Measurements from ENCODE around the gene DMRT2. TPM values are rescaled to one million over a fixed set of nuclear protein-coding genes. Genes with fewer than 3 reads are reported as not detected.

Gene DMRT2
- polyA plus RNA-seq (ENCODE audit: insufficient read length in 10 of 10): 10 to 100 TPM; 22.1 to 40.9 (median 30.8) TPM
- long read RNA-seq, donor 1, partial matches to known transcripts: 0 of 6 reads
- long read RNA-seq, donor 1, other reads (novel, unspliced or antisense): 0 of 6 reads
- long read RNA-seq, donor 2, partial matches to known transcripts: 7 of 10 reads
- long read RNA-seq, donor 2, other reads (novel, unspliced or antisense): 0 of 10 reads
- long read RNA-seq, donor 3: 0 reads
- long read RNA-seq, donor 4: 0 reads
- long read RNA-seq, donor 5, partial matches to known transcripts: 0 of 4 reads
- long read RNA-seq, donor 5, other reads (novel, unspliced or antisense): 0 of 4 reads
- long read RNA-seq, donor 6, partial matches to known transcripts: 0 of 1 reads
- long read RNA-seq, donor 6, other reads (novel, unspliced or antisense): 0 of 1 reads
- long read RNA-seq, donor 7, partial matches to known transcripts: 5 of 10 reads
- long read RNA-seq, donor 7, other reads (novel, unspliced or antisense): 0 of 10 reads
- long read RNA-seq, donor 8, partial matches to known transcripts: 0 of 1 reads
- long read RNA-seq, donor 8, other reads (novel, unspliced or antisense): 0 of 1 reads
- long read RNA-seq, donor 9, partial matches to known transcripts: 0 of 1 reads
- long read RNA-seq, donor 9, other reads (novel, unspliced or antisense): 0 of 1 reads

DNA sequence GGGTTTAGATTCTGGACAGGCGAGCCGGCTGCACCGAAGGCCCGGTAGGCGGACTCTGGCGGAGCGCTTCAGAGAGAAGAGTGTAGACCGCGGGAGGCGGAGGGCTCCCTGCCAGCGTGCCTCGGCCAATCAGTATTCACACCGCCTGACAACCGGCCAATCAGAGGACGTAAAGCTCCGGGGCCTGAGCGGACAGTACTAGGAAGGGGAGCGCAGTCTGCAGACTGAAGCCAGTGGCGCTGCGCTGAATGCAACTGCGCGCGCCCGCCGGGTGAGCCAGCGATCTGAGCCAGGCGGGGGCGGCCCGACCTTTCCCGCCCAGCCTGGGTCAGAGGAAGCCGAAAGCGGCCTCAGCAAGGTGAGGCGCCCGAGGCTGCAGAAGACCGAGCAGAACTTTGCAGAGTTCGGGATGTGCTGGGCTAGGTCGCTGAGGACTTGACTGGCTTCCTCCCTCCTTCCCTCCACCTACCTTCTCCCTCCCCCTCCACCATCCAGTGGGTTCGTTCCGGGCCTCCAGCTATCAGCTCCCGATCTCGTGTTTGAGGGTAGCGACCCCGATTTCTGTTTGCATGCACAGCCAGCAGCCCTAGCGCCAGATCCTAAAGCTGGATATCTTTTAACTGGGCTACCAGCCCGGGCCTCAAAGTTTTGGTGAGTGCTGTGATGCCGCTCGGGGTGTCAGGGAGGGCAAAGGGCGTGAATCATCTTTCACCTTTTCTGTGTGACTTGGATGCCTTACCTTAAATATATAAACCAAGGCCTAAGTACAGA lies at the start of gene DMRT2:
Gene DMRT2 (plus strand): TSS at position 233 of the 771 bp plus-strand sequence. CDS start 1,257 bp downstream, outside the sequence.
- DNase-seq: peak; percentile 96 to 99 (median 98)

DNA sequence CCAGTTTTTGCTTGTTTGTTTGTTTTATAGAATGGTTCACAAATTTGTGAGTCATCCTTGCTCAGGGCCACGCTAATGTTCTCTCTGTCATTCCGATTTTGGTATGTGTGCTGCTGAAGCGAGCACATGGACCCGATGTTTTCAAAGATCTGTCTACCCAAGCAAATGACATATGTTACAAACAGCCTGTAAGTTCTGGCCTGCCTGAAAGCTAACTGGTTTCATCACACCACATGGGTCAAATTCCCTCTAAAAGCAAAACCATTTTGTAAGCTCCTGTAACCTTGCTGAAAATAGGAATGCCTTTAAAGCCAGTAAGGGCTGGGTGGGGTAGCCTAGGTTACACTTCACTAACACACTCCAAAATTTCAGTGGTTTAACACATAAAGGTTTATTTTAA lies 48.3 kb upstream of the DMRT2 start:
- DNase-seq: no peak

DNA sequence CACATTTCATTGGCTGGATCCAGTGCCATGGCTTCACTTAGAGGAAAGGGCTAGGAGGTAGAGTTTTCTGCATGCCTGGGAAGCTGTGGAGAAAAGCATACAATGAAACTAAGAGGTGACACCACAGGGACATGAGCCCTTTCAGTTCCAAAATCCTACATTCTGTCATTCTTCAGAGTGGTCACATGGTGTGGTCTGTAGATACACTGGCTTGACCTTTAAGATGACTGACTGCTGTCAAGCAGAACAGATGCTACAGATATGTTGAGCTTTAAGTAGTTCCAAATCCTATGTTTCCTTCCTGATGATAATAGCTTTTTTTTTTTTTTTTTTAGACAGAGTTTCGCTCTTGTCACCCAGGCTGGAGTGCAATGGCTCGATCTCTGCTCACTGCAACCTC lies 47.5 kb upstream of the DMRT2 start:
- no peak for DNase-seq

DNA sequence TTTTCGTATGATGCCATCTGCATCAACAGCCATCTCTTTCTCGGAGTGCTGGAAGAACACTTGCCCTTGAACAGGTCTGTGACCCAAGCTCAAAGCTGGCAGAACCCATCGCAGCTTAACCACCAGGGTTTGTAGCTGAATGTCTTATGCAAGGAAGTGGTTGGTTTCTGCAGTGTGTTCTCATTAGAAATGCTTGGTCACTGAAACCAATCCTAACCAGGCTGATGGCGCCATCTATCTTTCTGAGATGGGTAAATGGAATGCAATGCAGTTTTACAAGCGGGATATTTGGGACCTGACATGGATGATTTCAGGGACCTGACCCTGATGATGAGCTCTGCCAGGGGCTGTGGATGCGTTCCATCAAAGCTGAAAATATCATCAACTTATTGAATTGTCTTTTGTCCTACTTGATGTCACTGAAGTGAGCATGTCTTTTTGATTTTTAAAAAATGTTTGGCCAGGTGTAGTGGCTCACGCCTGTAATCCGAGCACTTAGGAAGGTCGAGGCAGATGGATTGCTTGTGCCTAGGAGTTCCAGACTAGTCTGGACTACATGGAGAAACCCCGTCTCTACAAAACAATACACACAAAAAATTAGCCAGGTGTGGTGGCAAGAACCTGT lies 45.0 kb upstream of the DMRT2 start:
- DNase-seq: peak; percentile 49 to 74 (median 64)

DNA sequence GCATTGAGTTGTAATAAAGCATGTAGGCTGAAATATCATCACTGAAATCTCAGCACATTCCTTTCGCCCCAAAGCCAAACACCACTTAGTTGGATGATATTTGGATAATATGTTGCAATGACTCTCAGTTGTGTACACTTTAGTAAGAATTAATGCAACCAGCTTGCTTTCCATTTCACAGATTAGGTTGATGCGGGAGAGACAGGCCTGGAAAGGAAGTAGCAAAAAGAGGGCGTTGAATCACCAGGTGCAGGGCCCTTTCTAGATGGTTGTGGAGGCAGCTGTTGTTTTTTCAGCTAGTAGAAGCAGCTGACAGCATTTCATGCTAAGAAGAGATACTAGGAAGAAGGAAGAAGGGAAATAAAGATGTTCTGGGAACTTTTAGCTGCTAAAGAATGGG lies 42.8 kb upstream of the DMRT2 start:
- no peak for DNase-seq

DNA sequence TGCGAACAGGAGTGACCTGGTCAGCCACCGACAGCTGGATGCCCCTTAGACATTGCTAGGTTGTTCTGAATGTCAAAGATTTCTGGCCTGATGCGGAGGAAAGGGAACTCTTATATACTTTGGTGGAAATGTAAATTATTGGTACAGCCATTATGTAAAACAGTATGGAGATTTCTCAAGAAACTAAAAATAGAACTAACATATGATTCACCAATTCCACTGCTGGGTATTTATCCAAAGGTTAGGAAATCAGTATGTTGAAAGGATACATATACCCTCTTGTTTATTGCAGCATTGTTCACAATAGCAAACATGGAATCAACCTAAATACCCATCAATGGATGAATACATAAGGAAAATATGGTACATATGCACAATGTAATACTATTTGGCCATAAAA lies 41.9 kb upstream of the DMRT2 start:
- no peak for DNase-seq

DNA sequence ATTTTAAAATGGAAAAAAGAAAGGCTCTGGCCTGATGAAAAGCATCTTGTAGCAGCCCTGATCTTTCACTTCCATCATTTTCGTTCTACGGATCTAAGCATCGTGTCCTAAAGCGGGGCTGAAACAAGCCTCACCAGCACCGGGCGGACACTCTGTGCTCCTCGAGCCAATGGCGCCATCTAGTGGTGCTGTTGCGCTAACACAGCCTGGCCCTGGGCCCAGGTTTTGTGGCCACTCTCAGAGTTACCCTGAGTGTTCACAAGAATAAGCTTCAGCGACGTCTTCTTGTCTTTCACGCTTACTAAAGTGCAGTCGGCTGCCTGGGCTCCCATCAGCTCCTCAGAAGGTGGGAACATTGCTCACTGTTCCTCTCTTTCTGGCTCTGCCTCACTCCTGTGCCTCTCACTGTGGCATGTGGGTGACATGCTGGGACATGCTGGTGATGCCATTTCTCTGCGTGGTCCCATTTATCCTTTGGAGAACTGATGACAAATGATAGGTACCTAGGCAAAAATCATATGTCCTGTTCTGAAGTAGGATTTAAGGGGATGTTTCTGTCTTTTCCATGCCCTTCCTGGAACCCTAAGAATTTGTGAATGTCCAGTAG lies 41.0 kb upstream of the DMRT2 start:
- peak; percentile 79 to 90 (median 85) for DNase-seq

DNA sequence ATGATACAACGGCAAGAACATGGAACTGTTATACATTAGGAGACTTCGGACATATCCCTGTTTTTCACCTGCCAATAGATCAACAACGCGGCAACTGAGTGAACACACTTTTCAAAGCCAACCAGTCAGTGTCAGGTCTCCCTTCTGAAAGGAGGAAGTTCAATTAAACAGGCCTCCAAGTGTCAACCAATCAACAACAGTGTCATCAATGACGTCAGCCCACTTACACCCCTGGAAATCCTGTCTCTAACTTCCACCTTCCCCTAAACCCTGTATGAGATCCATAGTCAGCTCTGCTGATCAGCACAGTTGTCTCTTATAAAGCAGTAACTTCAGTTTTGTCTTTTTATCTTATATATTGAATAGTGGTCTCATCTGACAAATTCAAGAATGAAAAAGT lies 37.1 kb upstream of the DMRT2 start:
- no peak for DNase-seq

DNA sequence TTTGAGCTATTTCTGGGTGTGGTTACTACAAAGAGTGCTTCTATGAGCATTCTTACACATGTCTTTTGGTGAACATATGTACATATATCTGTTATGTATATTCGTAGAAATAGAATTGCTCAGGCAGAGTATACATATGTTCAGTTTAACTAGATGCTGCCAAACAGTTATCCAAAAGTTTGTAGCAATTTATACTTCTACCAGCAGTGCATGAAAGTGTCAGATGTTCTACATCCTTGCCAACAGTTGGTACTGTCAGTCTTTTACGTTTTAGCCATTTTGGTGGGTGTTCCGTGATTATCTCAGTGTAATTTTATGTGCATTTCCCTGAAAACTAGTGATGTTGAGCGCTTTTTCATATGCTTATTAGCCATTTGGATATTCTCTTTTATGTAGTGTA lies 35.9 kb upstream of the DMRT2 start:
- peak in 2 of 3 donors; percentile 59 to 64 for DNase-seq

DNA sequence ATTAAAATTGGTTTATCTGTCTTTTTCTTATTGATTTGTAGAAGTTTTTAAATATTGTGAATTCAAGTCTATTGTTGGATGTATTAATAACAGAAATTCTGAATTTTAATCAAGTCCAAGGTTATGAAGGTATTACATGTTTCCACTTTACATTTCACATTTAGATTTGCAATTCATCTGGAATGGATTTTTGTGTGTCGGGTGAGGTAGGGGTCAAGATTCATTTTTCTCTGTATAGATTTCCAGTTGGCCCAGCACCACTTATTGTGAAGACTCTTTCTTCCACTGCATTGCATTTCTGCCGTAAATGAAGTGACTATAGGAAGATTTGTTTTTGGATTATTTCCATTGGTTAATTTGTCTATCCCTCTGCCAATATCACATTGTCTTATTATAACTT lies 35.5 kb upstream of the DMRT2 start:
- DNase-seq: peak in 1 of 3 donors; percentile 21

DNA sequence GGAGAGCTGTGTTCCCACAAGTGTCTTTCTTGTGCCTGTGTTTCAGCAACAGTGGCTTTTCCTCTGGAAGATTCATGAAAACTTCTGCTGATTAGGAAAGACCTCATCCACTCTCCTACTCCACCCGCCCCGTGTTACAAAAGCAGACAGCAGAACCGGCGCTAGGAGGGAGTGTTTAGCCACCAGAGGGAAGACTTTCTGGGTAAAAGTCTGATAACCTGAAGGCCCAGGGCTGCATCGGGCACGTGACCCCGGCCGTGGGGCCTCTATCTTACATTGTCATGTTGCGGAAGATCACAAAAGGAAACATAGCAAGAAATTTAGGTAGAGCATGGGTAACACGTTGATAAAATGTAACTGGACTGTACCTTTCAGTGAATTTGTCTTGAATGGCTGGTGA lies 32.0 kb upstream of the DMRT2 start:
- DNase-seq: peak in 1 of 3 donors; percentile 65

DNA sequence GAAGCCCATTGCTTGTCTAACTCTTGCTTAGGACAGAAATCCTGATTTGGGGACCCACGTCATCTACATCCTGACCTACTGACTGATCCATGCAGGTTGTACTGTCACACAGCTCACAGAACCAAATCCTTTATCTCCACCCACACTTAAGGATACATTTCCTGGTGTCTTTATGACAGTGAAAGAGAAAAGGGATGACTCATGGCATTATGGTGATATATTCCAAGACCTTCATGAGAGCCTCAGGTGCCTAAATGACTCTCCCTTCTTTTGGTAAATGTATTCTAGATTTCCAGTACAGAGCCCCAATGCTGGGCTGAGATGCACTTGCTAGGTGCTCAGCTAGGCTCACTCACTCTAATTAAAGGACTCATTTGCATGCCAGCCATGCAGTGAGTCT lies 26.0 kb upstream of the DMRT2 start:
- DNase-seq: no peak

DNA sequence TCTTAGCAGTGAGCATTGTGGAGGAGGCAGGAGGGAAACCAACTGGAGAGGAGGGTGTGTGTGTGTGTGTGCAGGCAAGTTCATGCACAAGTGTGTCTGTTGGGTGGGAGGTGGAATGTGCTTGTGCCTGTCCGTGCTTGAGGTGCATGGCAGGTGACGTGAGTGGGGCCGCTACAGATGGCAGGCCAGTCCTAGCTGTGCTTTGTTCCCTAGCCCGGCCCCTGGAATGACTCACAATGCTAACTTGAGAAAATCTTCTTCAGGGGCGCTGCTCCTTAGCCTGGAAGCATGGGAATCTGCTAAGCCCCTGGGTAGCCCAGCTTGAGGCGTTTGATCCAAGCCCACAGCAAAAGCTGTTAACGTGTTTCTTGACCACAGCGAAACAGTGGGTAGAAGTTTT lies 25.0 kb upstream of the DMRT2 start:
- no peak for DNase-seq

DNA sequence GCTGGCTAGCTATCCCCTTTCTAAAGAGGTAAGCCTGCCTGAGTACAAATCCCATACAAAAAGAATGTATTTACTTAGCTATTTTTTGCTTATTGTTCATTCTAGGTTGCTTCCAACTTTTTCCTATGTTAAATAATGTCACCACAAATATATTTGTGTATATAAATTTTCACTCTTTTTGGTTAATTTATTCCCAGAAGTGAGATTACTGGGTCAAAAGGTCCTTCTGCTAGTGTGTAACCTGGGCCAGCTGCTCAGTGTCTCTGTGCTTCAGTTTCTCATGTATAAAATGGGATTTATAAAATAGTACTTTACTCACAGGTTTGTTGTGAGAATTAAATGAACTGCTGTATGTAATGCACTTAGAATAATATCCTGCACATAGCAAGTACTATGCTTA lies 23.9 kb upstream of the DMRT2 start:
- no peak for DNase-seq

DNA sequence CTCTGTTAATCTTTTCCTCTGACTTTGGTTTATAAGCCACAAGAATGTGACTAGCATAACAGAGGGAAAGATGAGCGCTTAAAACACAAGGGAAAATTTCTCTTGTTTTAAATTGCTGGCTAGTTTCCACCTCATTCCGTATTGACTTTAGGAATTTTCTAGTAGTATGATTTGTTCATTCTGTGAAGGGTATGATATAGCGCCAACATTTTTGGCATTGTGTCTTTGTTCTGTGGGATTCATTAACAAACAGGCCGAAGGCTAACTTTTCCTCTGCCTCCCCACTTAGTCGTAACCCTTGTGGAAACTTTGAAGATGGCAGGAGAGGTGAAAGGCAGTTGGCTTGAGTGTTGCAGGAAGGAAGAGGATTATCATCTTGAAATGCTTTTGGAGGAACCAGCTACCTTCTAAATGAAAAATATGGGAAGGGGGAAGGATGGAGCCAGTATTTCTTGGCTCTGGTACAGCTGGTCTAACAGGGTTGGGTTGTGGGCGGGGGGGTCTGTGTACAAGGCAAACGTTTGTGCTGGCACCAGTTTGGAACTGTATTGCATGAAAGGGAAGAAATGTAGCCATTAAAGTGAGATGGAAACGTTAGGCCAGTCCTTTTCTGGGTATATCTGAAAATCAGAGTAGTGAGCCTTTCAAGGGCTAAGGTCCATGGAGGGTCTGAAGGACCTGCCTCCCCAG lies 21.5 kb upstream of the DMRT2 start:
- peak in 1 of 3 donors; percentile 72 for DNase-seq

DNA sequence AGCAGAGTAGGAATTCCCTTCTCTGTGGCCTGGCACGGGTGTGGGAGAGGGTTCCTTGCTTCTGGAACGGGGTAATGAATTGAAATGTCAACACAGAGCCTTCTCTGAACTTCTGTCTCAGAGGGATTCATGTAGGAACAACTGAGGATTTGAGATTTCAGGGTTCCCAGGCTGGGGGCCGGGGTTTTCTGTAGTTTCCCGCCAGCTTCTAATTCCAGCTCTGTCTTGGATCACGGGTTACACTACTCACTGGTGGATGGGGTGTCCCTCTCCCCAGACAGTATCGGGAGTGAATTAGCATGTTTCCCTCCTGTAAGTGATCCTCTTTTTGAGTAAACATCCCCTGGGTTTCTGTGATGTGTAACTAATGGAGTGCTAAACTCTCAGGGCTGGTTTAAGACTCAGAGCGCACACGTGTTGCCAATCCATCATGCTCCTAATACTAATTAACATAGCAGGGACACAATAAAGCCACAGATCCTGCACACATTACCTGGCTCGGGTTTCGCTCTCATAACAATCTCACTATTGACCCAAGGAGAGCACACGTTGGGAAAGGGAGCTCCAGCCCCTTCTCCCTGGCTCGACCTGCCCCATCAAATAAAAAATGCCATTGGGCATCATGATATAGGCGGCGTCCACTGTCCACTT lies 18.1 kb upstream of the DMRT2 start:
- no peak for DNase-seq

DNA sequence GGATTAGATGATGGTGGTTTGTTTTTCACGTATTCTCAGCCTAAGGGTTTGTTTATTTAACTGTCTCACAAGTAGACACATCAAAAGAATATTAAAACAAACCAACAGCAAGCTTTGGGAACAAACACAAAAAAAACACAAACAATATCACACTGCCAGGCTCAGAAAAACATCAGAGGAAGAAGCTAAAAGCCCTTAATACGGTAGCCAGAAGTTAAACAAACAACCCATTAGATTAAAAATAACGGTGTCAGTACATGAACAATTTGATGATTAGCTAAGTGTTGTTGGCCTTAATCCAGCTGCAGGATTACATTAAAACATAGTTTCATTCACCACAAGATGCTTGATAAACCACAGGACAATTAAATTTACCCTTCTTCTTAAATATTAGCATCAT lies 15.9 kb upstream of the DMRT2 start:
- no peak for DNase-seq

DNA sequence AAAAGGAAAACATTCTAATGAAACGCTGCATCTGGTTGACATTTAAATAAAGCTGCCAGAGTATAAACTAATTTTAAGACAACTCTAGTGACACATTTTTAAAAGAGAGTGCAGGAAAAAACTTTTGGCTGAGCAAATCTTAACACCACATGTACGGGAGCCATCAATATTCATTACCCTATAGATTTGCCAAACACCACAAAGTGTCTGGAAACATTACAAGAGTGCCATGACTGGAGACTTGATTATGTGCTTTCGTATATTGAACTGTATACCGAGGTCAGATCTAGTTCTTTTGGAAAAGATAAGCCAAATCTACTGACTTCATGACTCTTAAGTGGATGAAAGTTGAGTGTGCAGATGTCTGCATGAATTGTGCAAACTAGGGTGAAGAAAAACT lies 10.6 kb upstream of the DMRT2 start:
- DNase-seq: peak in 1 of 3 donors; percentile 56

DNA sequence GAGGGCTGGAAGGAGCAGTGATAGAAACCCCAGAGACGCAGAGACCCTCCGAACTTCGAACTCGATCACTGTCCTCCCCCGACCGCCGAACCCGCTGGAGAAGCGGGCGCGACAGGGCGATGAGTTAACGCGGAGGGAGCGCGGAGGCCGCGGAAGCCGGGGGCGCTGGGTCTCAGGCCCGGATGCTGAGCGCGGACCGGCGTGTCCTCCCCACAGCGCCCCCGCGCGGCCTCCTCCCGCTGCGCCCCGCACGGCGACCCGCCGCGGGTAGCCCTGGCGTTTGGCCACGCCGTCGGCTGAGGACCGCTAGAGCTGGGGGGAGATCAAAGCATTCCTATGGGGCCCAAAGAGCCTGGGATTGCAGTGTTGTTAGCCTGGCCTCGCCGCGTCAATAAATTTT lies 7.7 kb upstream of the DMRT2 start:
- peak in 2 of 3 donors; percentile 83 to 91 for DNase-seq

DNA sequence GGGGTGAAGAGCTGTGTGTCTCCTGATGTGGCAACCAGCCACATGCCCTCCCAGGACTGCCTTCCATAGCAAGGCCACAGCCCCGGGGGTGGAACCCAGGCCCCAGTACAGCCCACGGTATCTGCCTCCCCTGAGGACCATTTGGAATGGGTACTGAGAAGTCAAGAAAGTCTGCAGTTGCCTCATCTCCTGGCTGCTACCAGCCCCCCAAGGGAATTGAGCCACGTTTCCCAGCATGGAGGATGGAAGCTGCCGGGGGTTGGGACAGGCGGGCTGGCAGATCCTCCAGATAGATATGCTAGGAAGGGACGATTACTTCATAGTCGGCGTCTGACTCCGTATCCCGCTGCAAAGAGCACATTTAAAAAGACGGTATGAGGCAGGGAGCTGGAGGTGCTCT lies 5.5 kb upstream of the DMRT2 start:
- peak in 2 of 3 donors; percentile 41 to 72 for DNase-seq

Measured in muscle of back (tissue), 13 donors.